NCI-H345 treated with DMSO at 0.1 percent for 48 hours (cell line): ENCODE data around the gene SLC2A9.

Experiments used
- DNase-seq: peaks from one replicate; lab custom pipeline; 2025; ENCODE audit not compliant: unreplicated experiment; lab: John Stamatoyannopoulos, UW

The SLC2A9 gene

DNA sequence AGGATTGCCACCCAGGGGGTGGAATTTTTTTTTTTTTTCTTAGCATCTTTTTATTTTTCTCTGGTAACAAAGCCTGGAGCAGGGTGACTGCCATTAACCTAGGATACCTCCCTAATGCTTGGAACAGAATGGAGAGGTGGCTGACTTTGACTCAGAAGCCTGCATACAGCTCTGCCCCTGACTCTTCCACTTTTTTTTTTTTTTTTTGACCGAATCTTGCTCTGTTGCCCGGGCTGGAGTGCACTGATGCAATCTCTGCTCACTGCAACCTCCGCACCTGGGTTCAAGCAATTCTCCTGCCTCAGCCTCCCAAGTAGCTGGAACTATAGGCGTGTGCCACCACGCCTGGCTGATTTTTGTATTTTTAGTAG lies 341 bp upstream of the SLC2A9 start:
- no peak for DNase-seq

- no peak for DNase-seq
Measured at GRCh38 chr4:10020106-10020505, 1.2 kb downstream of the SLC2A9 start.

- DNase-seq: no peak
Measured at GRCh38 chr4:10019521-10020051, 1.7 kb downstream of the SLC2A9 start.

DNA sequence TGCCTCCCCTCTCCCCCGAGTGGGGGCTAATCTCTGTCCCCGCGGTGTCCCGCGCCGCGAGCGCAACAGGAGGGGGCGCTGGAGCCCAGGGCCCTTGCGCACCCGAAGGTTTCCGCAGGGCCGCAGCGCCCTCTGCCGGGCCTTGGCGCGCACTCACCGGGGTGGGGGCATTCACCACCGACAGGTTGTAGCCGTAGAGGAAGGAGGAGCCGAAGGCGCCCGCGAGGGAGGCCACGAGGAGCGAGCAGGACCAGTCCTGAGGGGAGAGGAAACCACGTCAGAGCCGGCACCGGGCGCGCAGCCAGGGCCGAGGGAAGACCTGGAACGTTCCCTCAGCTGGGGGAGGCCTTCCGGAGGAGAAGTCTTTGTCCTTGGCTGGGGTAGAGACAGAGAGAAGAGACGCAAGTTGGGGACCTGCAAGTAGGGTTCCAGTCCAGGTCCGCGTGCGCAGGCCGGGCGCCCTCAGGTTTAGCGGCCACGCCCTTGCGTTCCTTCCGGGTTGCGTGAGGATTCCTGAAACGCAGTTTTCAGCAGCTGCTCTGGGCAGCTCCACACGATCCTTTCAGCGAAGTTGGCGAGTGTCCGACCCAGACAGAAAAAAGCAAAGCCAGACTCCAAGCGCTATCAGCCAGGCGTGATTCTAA lies 2.4 kb downstream of the SLC2A9 start:
- DNase-seq: peak; percentile 33

- DNase-seq: no peak
Measured at GRCh38 chr4:10017037-10017893, 4.0 kb downstream of the SLC2A9 start.

DNA sequence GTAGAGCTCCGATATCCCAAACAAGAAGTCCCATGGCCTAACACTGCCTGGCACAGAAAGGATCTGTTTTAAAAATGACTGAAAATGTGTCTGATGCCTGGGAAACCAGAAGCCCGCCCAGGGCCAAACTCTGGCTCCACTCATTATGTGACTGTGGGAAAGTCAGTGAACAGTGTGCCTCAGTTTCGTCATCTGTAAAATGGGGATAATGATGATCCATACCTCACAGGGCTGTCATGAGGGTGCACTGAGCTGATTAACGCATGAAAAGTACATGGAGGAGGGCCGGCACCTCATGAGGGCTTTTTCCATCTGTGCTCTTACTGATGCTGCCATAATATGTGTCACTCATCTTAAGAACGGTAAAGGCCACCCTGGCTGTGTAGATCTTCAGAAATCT lies 5.1 kb downstream of the SLC2A9 start:
- DNase-seq: no peak

DNA sequence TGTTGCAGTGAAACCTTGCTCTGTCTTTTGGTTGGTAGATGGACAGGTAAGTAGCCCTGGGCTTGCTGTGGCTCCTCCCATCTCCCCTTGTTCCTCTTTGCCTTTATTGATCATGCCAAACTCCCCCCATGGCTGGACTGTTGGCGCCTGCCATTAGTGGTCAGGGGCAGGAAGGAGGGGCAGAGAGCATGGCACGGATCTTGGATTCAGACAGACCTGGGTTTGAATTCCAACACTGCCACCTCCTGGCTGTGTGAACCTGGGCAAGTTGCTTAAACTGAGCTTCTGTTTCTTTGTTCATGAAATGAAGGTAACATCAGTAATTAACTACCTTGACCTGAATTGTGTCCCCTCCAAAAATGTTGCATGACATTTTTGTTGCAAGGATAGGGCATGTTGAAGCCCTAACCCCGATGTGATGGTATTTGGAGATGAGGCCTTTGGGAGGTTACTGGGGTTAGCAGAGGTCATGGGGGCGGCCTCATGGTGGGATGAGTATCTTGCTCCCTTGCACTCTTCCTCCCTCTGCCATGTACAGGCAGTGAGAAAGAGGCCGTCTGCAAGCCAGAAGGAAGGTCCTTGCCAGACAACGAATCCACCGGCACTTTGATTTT lies 6.0 kb downstream of the SLC2A9 start:
- DNase-seq: peak; percentile 22

DNA sequence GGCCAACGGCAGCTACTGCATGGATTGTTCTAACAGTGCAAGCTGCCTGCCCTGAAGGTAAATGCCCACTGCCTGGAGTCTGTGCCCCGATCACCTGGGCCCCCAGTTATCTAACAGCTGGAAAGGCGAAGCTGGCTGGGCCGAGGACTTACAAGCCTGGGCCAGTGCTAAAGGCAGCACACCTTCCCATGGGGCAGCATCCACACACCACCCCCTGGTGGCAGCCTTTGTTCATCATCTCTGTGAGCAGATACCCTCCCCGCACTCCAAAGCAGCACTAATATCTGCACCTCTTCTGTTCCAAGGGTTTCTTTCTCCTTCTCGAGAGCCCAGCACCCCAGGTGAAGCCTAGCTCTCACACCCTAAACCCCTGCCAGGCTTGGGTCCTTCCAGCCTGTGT lies 7.6 kb downstream of the SLC2A9 start:
- DNase-seq: no peak

DNA sequence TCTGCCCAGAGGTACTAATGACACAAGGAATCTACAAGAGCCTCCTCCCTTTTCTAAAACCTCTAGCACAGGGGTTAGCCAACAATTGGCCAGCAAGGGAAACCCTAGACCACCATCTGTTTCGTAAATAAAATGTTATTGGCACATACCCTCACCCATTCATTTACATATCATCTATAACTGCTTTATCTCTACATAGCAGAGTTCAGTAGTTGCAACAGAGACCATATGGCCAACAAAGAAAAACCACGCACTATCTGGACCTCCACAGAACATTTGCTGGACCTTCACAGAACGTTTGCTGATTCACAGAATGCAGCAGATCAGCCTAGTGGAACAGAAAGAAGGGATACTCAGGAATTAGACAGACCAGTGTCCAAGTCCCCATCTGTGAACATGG lies 9.4 kb downstream of the SLC2A9 start:
- DNase-seq: no peak

DNA sequence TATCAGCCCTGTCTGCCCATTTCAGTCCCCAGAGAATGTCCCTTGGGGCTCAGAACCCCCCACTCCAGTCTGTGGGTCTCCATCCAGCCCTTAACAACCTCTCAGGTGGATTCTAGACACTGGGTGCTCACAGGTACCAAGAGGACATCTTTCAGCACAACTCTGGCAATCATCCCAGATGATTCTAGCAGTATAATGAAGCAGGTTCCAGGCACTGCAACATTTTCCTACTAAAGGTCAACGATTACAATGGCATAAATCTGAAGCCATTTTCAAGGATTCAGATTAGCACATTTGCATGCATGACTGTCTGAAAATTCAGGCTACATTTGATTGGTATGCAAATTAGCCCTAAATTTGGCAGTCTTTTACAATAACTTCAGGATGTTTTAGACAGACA lies 10.0 kb downstream of the SLC2A9 start:
- no peak for DNase-seq

GRCh38 chr4:10009861-10010500 lies 11.3 kb downstream of the SLC2A9 start:
- no peak for DNase-seq

DNA sequence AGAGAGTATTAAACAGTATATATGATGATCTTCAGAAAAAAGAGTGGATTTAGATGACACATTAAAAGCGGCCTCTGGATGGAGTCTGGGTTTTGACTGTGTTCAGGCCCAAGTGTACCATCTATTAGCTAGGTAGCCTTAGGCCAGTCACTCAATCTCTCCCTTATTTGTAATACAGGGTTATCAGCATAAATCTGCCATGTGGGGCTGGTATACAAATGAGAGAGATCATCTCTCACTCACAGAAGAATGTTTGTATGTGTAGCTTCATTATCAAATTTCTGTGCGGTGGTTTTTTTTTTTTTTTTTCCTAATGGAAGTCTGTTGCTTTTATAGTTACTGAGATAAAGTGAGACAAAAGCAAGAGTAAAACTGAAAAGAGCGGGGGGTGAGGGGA lies 12.7 kb downstream of the SLC2A9 start:
- no peak for DNase-seq

- no peak for DNase-seq
Measured at GRCh38 chr4:10007793-10008608, 13.3 kb downstream of the SLC2A9 start.

DNA sequence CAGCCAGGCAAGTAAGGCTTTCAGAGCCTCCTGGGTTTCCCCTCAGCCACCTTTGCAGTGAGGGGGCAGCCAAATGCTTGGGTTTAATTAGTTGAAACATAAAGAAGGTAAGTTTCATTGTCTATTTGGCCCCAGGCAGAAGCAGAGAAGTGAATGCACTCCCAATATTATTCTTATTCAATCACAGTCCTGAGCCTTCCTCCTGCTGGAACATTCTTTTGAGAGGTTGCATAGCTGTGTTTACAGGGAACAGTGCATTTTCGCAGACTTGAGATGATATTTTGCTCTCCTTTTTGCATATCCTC lies 13.9 kb downstream of the SLC2A9 start:
- no peak for DNase-seq

DNA sequence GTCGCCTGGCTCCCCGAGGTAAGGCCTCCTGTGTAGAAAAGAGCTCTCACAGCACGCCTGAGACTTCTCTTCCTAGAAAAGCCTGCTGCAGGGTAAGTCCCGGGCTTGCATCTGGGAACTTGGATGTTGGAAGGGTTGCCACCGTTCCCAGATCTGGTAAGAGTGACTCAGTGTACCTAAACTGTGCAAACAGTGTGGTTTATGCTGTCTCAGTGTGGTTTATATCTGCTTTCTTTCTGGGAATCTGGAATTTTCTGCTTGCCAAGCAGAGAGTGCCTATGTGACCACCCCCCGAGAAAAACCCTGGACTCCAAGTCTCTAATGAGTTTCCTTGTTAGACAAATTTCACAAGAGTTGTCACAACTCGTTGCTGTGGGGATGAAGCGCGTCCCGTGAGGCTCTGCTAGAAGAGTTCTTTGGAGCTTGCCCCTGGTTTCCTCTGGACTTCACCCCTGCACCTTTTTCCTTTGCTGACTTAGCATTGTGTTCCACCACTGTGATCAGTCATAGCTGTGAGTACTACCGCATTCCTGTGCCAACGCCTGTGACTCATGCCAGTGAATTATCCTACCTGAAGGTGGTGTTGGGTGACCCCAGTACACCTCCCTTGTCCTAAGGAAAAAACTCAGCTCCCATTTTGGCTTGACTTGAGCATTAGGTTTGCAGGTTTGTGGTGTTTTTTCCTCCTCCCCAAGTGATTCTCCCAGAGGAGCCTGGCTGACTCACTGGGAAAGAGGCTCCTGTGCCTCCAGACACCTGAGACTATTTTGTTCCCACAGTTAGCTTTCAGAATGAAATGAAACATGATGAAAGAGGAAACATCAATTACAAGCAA lies 14.5 kb downstream of the SLC2A9 start:
- no peak for DNase-seq

GRCh38 chr4:10006231-10006600 lies 15.1 kb downstream of the SLC2A9 start:
- no peak for DNase-seq

GRCh38 chr4:10005632-10006031 lies 15.7 kb downstream of the SLC2A9 start:
- DNase-seq: no peak

- no peak for DNase-seq
Measured at GRCh38 chr4:10003666-10004065, 17.6 kb downstream of the SLC2A9 start.

- DNase-seq: no peak
Measured at GRCh38 chr4:10002278-10002677, 19.0 kb downstream of the SLC2A9 start.

GRCh38 chr4:10001757-10002156 lies 19.5 kb downstream of the SLC2A9 start:
- DNase-seq: no peak
